HG03045 (cell line): Measurements from ENCODE around the gene SGSM2.
A peak's percentile ranks its signal among the peaks of the same experiment; 100 is the strongest.

Experiments used
- ATAC-seq: cut with Tn5 transposase; IDR thresholded peaks from one replicate; pipeline ENCODE4 v1.9.1; 2021; ENCODE audit warnings: mild to moderate bottlenecking, moderate library complexity; ENCODE audit not compliant: unreplicated experiment

The SGSM2 gene

GRCh38 chr17:2384439-2385127 lies 47.3 kb downstream of the SGSM2 start:
- ATAC-seq = no peak

- no peak for ATAC-seq
Measured at GRCh38 chr17:2385240-2386210, 48.2 kb downstream of the SGSM2 start.

GRCh38 chr17:2386400-2387085 lies 49.2 kb downstream of the SGSM2 start:
- ATAC-seq = no peak

- ATAC-seq = no peak
Measured at GRCh38 chr17:2387086-2388019, 50.1 kb downstream of the SGSM2 start.

- ATAC-seq = no peak
Measured at GRCh38 chr17:2388020-2388682, 50.9 kb downstream of the SGSM2 start.

- ATAC-seq = no peak
Measured at GRCh38 chr17:2388683-2389055, 51.4 kb downstream of the SGSM2 start.

- ATAC-seq = no peak
Measured at GRCh38 chr17:2390199-2390836, 53.0 kb downstream of the SGSM2 start.

GRCh38 chr17:2391597-2392251 lies 54.4 kb downstream of the SGSM2 start:
- ATAC-seq = no peak

GRCh38 chr17:2392252-2393173 lies 55.2 kb downstream of the SGSM2 start:
- peak; percentile 58 for ATAC-seq

- peak; percentile 42 for ATAC-seq
Measured at GRCh38 chr17:2393174-2393953, 56.1 kb downstream of the SGSM2 start.

GRCh38 chr17:2393954-2394749 lies 56.9 kb downstream of the SGSM2 start:
- no peak for ATAC-seq

GRCh38 chr17:2394775-2395201 lies 57.5 kb downstream of the SGSM2 start:
- ATAC-seq = no peak

- ATAC-seq = no peak
Measured at GRCh38 chr17:2395258-2396181, 58.2 kb downstream of the SGSM2 start.

GRCh38 chr17:2396192-2396567 lies 58.9 kb downstream of the SGSM2 start:
- no peak for ATAC-seq

GRCh38 chr17:2396568-2397246 lies 59.4 kb downstream of the SGSM2 start:
- ATAC-seq = no peak
